ENCODE data around the gene CUEDC2. TPM values are rescaled to one million over a fixed set of nuclear protein-coding genes. Genes with fewer than 3 reads are reported as not detected.

The CUEDC2 gene
- total RNA-seq, 5 donors from 2014 or later (not counting 1 experiment from before 2014, with no cell fraction given) = 32.2 to 41.4 (median 37.8) TPM

- POLR2A ChIA-PET = interaction anchor here in 1 of 2 donors (0.5 kb wide), 1 partner anchor 332 kb away, joined by 3 read pairs; no protein-coding TSS in a partner anchor
Measured at GRCh38 chr10:102420714-102421506, 11.5 kb downstream of the CUEDC2 start, which contains the start of gene FBXL15. Gene FBXL15, plus strand, starts transcription at chr10:102420836. Its CDS starts 294 bp downstream, at chr10:102421130.

GRCh38 chr10:102420181-102420713, 12.1 kb downstream of the CUEDC2 start:
- DNase-seq (no peak), ATAC-seq (replicated peaks in 1 of 4) (no peak)
- POLR2A ChIA-PET = interaction anchor here (0.5 to 1.1 kb wide), 2 partner anchors 23 to 332 kb away, joined by 3 read pairs; no protein-coding TSS in a partner anchor
- H3K9me3 Mint-ChIP-seq = no peaks in the 10 kb centered on the region
- peaks cover 22 to 31% of the 10 kb centered on the region in 2 donors for H3K27me3 Mint-ChIP-seq
- CTCF ChIA-PET = interaction anchor here in 1 of 2 donors (0.9 to 1.3 kb wide), 4 partner anchors 13 to 191 kb away, joined by 3 to 4 read pairs (median 3); no protein-coding TSS in a partner anchor
- Histone ChIP-seq H3K4me1 (ENCODE audit: control insufficient read depth in 1 of 2, extremely low read depth in 1 of 2, insufficient read depth in 2 of 2, low read length in 2 of 2) (peaks cover 22 to 41% of the 10 kb centered on the region in 2 experiments), H3K4me3 (ENCODE audit: control insufficient read depth in 1 of 2, extremely low read depth in 1 of 2, low read length in 1 of 2) (peak overlapping the region; percentile 63 to 84), H3K9me3 (no peaks in the 10 kb centered on the region), H3K36me3 (ENCODE audit: control insufficient read depth in 2 of 2, extremely low read depth in 1 of 2, insufficient read depth in 1 of 2, low read length in 1 of 2) (peaks cover 8 to 12% of the 10 kb centered on the region in 2 donors), H3K27ac (ENCODE audit: low read length) (peak overlapping the region; percentile 71), H3K27me3 (replicated peaks in 1 of 2; ENCODE audit: control insufficient read depth in 2 of 2, extremely low read depth in 1 of 2, insufficient read depth in 2 of 2, low read length in 1 of 2) (peaks cover 5 to 40% of the 10 kb centered on the region in 2 experiments)
- peak overlapping the region; percentile 95 to 97 for H3K27ac Mint-ChIP-seq
- peak overlapping the region; percentile 95 to 98 (median 95) for H3K4me3 Mint-ChIP-seq
- WGBS (ENCODE audit: insufficient coverage) = 0% methylated on average over 4 of the region's 21 CpGs
- peaks cover 26 to 46% (median 36%) of the 10 kb centered on the region in 3 donors for H3K4me1 Mint-ChIP-seq
- H3K36me3 Mint-ChIP-seq = no peaks in the 10 kb centered on the region

More at GRCh38 chr10:102420714-102421506, 11.5 kb downstream of the CUEDC2 start, which contains the start of gene FBXL15:
- Histone ChIP-seq H3K4me1 (ENCODE audit: control insufficient read depth in 1 of 2, extremely low read depth in 1 of 2, insufficient read depth in 2 of 2, low read length in 2 of 2) (peaks cover 22 to 41% of the 10 kb centered on the region in 2 experiments), H3K36me3 (ENCODE audit: control insufficient read depth in 2 of 2, extremely low read depth in 1 of 2, insufficient read depth in 1 of 2, low read length in 1 of 2) (peaks cover 8 to 12% of the 10 kb centered on the region in 2 donors), H3K27me3 (replicated peaks in 1 of 2; ENCODE audit: control insufficient read depth in 2 of 2, extremely low read depth in 1 of 2, insufficient read depth in 2 of 2, low read length in 1 of 2) (peaks cover 5 to 34% of the 10 kb centered on the region in 2 experiments), H3K4me3 (ENCODE audit: control insufficient read depth in 1 of 2, extremely low read depth in 1 of 2, low read length in 1 of 2) (peak within 1 kb of the TSS; percentile 63 to 84), H3K9me3 (no peaks in the 10 kb centered on the region), H3K27ac (ENCODE audit: low read length) (peak within 1 kb of the TSS; percentile 71)
- Mint-ChIP-seq H3K27ac (peak within 1 kb of the TSS; percentile 95 to 97), H3K36me3 (no peaks in the 10 kb centered on the region), H3K4me3 (peak within 1 kb of the TSS; percentile 95 to 98 (median 95)), H3K27me3 (peaks cover 17 to 26% of the 10 kb centered on the region in 2 donors), H3K4me1 (peaks cover 29 to 49% (median 40%) of the 10 kb centered on the region in 3 donors), H3K9me3 (no peaks in the 10 kb centered on the region)
- 0% methylated on average over 65 of the region's 66 CpGs for WGBS (ENCODE audit: insufficient coverage)
- CTCF ChIA-PET = interaction anchor here in 1 of 2 donors (0.7 to 1.2 kb wide), 5 partner anchors 12 to 293 kb away, joined by 3 to 4 read pairs (median 3); partner anchors contain the start of genes ARL3 and CUEDC2
- peak; percentile 73 to 97 (median 83) for DNase-seq
- ATAC-seq (replicated peaks in 1 of 4) = peak; percentile 72 to 83 (median 78)

DNA sequence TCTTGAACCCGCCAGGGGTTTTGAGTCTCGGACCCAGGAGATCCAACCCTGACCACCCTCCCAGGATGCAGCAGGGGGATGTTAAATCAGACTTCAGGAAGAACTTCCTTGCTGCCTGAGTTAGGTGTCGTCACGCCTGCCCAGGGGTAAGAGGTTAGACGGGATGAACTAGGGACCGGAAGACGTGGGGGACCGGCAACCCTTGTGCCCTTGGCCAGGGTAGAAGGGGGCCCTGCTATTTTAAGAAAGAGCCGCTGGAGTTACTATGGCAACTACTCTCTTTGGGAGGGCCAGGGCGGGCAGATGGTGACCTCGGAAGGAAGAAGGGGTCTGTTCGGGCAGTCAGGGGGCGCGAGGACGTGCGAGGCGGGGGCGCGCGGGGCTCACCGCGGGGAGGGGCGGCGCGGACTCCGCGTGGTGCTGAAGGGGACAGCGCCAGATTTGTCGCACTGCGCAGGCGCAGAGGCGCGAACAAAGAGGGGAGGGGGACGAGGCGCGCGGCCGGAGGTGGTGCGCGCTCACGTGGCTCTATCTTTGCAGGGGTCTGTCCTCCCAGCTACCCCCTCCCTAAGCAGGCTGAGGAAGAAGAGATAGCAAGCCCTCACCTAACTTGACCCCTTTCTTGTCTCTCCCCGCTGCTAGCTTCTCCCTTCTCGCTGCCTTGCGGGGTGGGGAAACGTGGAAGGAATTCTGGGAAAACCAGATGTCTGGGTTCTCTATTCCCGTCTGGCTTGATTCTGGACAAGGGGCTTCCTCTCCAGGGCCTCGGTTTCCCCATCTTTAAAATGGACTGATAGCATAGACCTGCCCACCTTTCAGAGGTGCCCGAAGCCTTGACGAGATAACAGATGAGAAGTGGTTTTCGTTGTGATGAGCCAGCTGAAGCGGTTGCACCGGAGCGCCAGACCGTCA, 12.8 kb downstream of the CUEDC2 start:
- Mint-ChIP-seq H3K4me3 (peak overlapping the region; percentile 95 to 98 (median 95)), H3K4me1 (peaks cover 26 to 46% (median 36%) of the 10 kb centered on the region in 3 donors), H3K27me3 (peaks cover 22 to 33% of the 10 kb centered on the region in 2 donors), H3K27ac (peak overlapping the region in 1 of 2 donors; percentile 49), H3K9me3 (no peaks in the 10 kb centered on the region), H3K36me3 (no peaks in the 10 kb centered on the region)
- peak in 1 of 4 experiments; percentile 14 for ATAC-seq (replicated peaks in 1 of 4)
- Histone ChIP-seq H3K27ac (ENCODE audit: low read length) (no peak overlapping the region), H3K36me3 (ENCODE audit: control insufficient read depth in 2 of 2, extremely low read depth in 1 of 2, insufficient read depth in 1 of 2, low read length in 1 of 2) (peaks cover 8 to 12% of the 10 kb centered on the region in 2 donors), H3K9me3 (no peaks in the 10 kb centered on the region), H3K4me1 (ENCODE audit: control insufficient read depth in 1 of 2, extremely low read depth in 1 of 2, insufficient read depth in 2 of 2, low read length in 2 of 2) (peaks cover 22 to 41% of the 10 kb centered on the region in 2 experiments), H3K4me3 (ENCODE audit: control insufficient read depth in 1 of 2, extremely low read depth in 1 of 2, low read length in 1 of 2) (peak overlapping the region; percentile 63 to 84), H3K27me3 (replicated peaks in 1 of 2; ENCODE audit: control insufficient read depth in 2 of 2, extremely low read depth in 1 of 2, insufficient read depth in 2 of 2, low read length in 1 of 2) (peaks cover 5 to 47% of the 10 kb centered on the region in 2 experiments)
- POLR2A ChIA-PET = interaction anchor here in 1 of 2 donors (1.1 kb wide), 1 partner anchor 22 kb away, joined by 3 read pairs; no protein-coding TSS in a partner anchor
- peak in 34 of 35 experiments; percentile 41 to 82 (median 58) for DNase-seq
- 2% methylated on average over 35 of the region's 54 CpGs for WGBS (ENCODE audit: insufficient coverage)
- CTCF ChIA-PET = interaction anchor here in 1 of 2 donors (0.9 to 1.3 kb wide), 4 partner anchors 12 to 190 kb away, joined by 3 to 4 read pairs (median 3); no protein-coding TSS in a partner anchor

DNA sequence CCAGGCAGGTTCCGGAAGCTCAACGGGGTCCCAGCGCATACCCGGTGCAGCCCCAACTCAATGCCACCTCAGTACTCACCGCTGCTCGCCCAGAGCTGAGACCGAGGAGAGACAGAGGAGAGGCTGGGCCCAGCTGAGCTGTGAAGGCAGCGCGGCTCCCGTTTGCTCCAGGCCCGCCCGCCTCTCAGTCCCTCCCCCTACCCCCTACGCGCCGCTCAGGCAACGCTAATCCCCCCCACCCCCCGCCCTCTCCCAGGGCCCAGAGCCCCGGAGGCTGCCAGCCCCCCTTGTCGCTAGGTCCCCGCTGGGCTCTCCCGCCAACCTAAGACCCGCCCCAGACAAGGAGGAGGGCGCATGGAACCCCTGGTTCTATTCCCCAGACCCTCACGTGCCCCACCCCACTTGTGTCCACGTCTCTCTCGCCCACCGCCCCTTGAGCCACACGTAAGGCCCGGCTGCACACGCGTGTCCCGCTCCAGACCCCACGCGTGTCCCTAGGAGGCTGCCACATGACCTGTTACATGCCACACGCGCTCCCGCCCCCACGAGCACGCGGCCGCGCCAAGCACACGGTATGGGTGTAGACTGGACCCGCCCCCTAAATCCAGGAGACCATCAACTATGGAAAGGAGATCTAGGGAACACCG, 13.6 kb downstream of the CUEDC2 start, which contains the start of gene PSD:
PSD (minus strand) TSS at position 164 of the 647 bp plus-strand sequence. CDS start 1,747 bp downstream, outside the sequence.
- CTCF ChIA-PET = interaction anchor here in 1 of 2 donors (0.5 kb wide), 1 partner anchor 20 kb away, joined by 4 read pairs; no protein-coding TSS in a partner anchor

DNA sequence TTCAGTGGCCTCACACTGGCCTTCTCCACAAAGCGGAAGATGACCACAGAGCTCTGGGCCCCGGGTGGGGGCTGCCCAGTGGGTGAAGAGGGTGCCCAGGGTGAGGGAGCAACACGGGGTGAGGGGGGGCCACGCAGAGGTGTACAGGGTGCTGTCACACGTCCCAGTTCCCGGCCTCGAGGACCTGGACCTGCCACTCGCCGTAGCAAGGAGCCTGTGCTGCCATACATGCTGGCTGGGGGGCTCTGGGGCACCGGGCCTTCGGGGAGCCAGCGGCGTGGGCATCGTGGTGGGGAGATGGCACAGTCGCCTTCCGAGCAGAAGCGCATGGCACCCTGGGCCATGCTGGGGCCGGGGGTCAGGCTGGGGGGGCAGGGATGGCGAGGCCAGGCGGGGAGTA, 15.7 kb downstream of the CUEDC2 start:
- no peaks in the 10 kb centered on the region for H3K9me3 ChIP-seq
- peaks cover 5 to 67% of the 10 kb centered on the region in 2 experiments for H3K27me3 ChIP-seq (replicated peaks in 1 of 2; ENCODE audit: control insufficient read depth in 2 of 2, extremely low read depth in 1 of 2, insufficient read depth in 2 of 2, low read length in 1 of 2)
- Mint-ChIP-seq H3K27ac (no peak overlapping the region), H3K27me3 (peaks cover 22 to 44% of the 10 kb centered on the region in 2 donors), H3K4me1 (peaks cover 20 to 37% (median 29%) of the 10 kb centered on the region in 3 donors), H3K4me3 (no peak overlapping the region), H3K36me3 (no peaks in the 10 kb centered on the region), H3K9me3 (no peaks in the 10 kb centered on the region)
- no peak overlapping the region for H3K4me3 ChIP-seq (ENCODE audit: control insufficient read depth in 1 of 2, extremely low read depth in 1 of 2, low read length in 1 of 2)
- ChIA-PET CTCF (no interaction called here), POLR2A (no interaction called here)
- no peak overlapping the region for H3K27ac ChIP-seq (ENCODE audit: low read length)
- ATAC-seq (replicated peaks in 1 of 4) (no peak), DNase-seq (no peak)
- H3K4me1 ChIP-seq (ENCODE audit: control insufficient read depth in 1 of 2, extremely low read depth in 1 of 2, insufficient read depth in 2 of 2, low read length in 2 of 2) = peaks cover 20 to 32% of the 10 kb centered on the region in 2 experiments
- no peaks in the 10 kb centered on the region for H3K36me3 ChIP-seq (ENCODE audit: control insufficient read depth in 2 of 2, extremely low read depth in 1 of 2, insufficient read depth in 1 of 2, low read length in 1 of 2)
- WGBS (ENCODE audit: insufficient coverage) = 84% methylated on average over 17 of the region's 20 CpGs

More for the DNA sequence above, 13.6 kb downstream of the CUEDC2 start, which contains the start of gene PSD:
- Histone ChIP-seq H3K9me3 (no peaks in the 10 kb centered on the region), H3K27me3 (replicated peaks in 1 of 2; ENCODE audit: control insufficient read depth in 2 of 2, extremely low read depth in 1 of 2, insufficient read depth in 2 of 2, low read length in 1 of 2) (peaks cover 5 to 50% of the 10 kb centered on the region in 2 experiments), H3K36me3 (ENCODE audit: control insufficient read depth in 2 of 2, extremely low read depth in 1 of 2, insufficient read depth in 1 of 2, low read length in 1 of 2) (peaks cover 4 to 6% of the 10 kb centered on the region in 2 donors), H3K27ac (ENCODE audit: low read length) (no peak within 1 kb of the TSS), H3K4me1 (ENCODE audit: control insufficient read depth in 1 of 2, extremely low read depth in 1 of 2, insufficient read depth in 2 of 2, low read length in 2 of 2) (peaks cover 22 to 41% of the 10 kb centered on the region in 2 experiments), H3K4me3 (ENCODE audit: control insufficient read depth in 1 of 2, extremely low read depth in 1 of 2, low read length in 1 of 2) (peak within 1 kb of the TSS; percentile 63 to 84)
- Mint-ChIP-seq H3K4me1 (peaks cover 25 to 40% (median 36%) of the 10 kb centered on the region in 3 donors), H3K4me3 (peak within 1 kb of the TSS; percentile 95 to 98 (median 95)), H3K27ac (peak within 1 kb of the TSS in 1 of 2 donors; percentile 49), H3K9me3 (no peaks in the 10 kb centered on the region), H3K27me3 (peaks cover 22 to 35% of the 10 kb centered on the region in 2 donors), H3K36me3 (no peaks in the 10 kb centered on the region)
- no peak for DNase-seq
- POLR2A ChIA-PET = no interaction called here
- ATAC-seq (replicated peaks in 1 of 4) = no peak
- WGBS (ENCODE audit: insufficient coverage) = 9% methylated on average over 34 of the region's 45 CpGs
